Measurements from ENCODE around the gene NVL. TPM values are rescaled to one million over a fixed set of nuclear protein-coding genes. Genes with fewer than 3 reads are reported as not detected.

NVL gene
- total and polyA plus RNA-seq, 2 of the 4 experiments (the other 2 are of a cell fraction) = 16.5 to 18.4 TPM

- no peak overlapping the region for H2BK120ac ChIP-seq (ENCODE audit: low read depth, low read length)
- ATAC-seq (ENCODE audit: low read depth) (no peak), DNase-seq (no peak)
- dilution Hi-C loops (cut with HindIII; ENCODE audit: low sequenced_read_pairs, unreplicated experiment) (no loop called here), in situ Hi-C loops (cut with MboI; ENCODE audit: low sequenced_read_pairs) (no loop called here), intact Hi-C loops (cut with micrococcal nuclease) (no loop called here)
- H3K4ac ChIP-seq (ENCODE audit: low read depth, low read length) = no peak overlapping the region
- H3K4me3 ChIP-seq (ENCODE audit: insufficient read depth, low read depth, low read length) = no peak overlapping the region
- H3K27ac ChIP-seq (ENCODE audit: insufficient read depth, low read length) = no peak overlapping the region
- H3K27me3 ChIP-seq (ENCODE audit: control insufficient read depth, insufficient read depth, low read length) = no peaks in the 10 kb centered on the region
- no peak overlapping the region for H3K23ac ChIP-seq (ENCODE audit: low read depth, low read length)
- H3K36me3 ChIP-seq (ENCODE audit: control insufficient read depth, insufficient read depth, low read length) = no peaks in the 10 kb centered on the region
- TF ChIP-seq CTCF (conservative IDR thresholded peaks at IDR 0.05; ENCODE audit: low read depth, low read length) (no peak), BHLHE40 (IDR thresholded peaks at IDR 0.05; ENCODE audit: low read depth, low read length) (no peak), CEBPB (IDR thresholded peaks at IDR 0.05; ENCODE audit: low read depth, low read length) (no peak), NFE2L2 (IDR thresholded peaks at IDR 0.05; ENCODE audit: low read depth, low read length) (no peak), ELK1 (IDR thresholded peaks at IDR 0.05; ENCODE audit: borderline replicate concordance, low read depth, low read length) (no peak), MAFK (IDR thresholded peaks at IDR 0.05; ENCODE audit: low read depth, low read length) (no peak)
- no peak overlapping the region for H2AFZ ChIP-seq (replicated peaks; ENCODE audit: low read length, poor library complexity)
- CTCF ChIA-PET = interaction anchor here (0.7 to 0.8 kb wide), 2 partner anchors 9 to 1329 kb away, joined by 3 to 4 read pairs; no protein-coding TSS in a partner anchor
- no peak overlapping the region for H2BK5ac ChIP-seq (ENCODE audit: low read depth, low read length, poor library complexity, severe bottlenecking)
- no peak overlapping the region for H4K8ac ChIP-seq (ENCODE audit: low read depth in 2 of 2, low read length in 2 of 2)
- 80% methylated on average over 1 of the region's 9 CpGs; no CpG with 5 or more reads in 1 of the 2 experiments for WGBS, 2 experiments (ENCODE audit: extremely low coverage in 2 of 2, insufficient read length in 1 of 2)
- no peak overlapping the region for H3K9ac ChIP-seq (ENCODE audit: low read depth, low read length)
- H2BK20ac ChIP-seq (ENCODE audit: low read depth, low read length) = no peak overlapping the region
- H3K18ac ChIP-seq (ENCODE audit: low read depth, low read length) = no peak overlapping the region
- no peak overlapping the region for H3K14ac ChIP-seq (replicated peaks; ENCODE audit: low read depth, low read length)
- H3K9me3 ChIP-seq (ENCODE audit: control insufficient read depth, insufficient read depth, low read length) = no peaks in the 10 kb centered on the region
- no peak overlapping the region for H3K56ac ChIP-seq (ENCODE audit: extremely low read depth, insufficient read depth, low read length)
- no peaks in the 10 kb centered on the region for H3K4me1 ChIP-seq (ENCODE audit: control insufficient read depth, insufficient read depth, low read length)
- BruUV-seq (replicated peaks) = no TSS peak
- H2AK5ac ChIP-seq (ENCODE audit: low read depth, low read length) = no peak overlapping the region
- POLR2A ChIA-PET (ENCODE audit: unreplicated experiment) = interaction anchor here (0.6 kb wide), 1 partner anchor 8 kb away, joined by 3 read pairs; no protein-coding TSS in a partner anchor
- H4K20me1 ChIP-seq (ENCODE audit: insufficient read depth, low read length) = no peaks in the 10 kb centered on the region
- H3K9me1 ChIP-seq (ENCODE audit: insufficient read depth, low read length) = no peaks in the 10 kb centered on the region
- no peak overlapping the region for H4K5ac ChIP-seq (ENCODE audit: low read depth, low read length)
- 0 out of 4 replicates have a peak, but pooled peaks cover 0 to 3% of the 10 kb centered on the region in 2 experiments for H3K79me1 ChIP-seq (ENCODE audit: low read depth in 1 of 2, low read length in 2 of 2)
- H4K91ac ChIP-seq (ENCODE audit: insufficient read depth, low read depth, low read length) = no peak overlapping the region
- no peak overlapping the region for H2AK9ac ChIP-seq (replicated peaks; ENCODE audit: low read depth, low read length, poor library complexity)
- H2BK15ac ChIP-seq (ENCODE audit: low read depth, low read length) = no peak overlapping the region
- H3K4me2 ChIP-seq (ENCODE audit: low read depth, low read length) = no peak overlapping the region
Measured at GRCh38 chr1:224177356-224177999, 152.5 kb downstream of the NVL start.

Measured in IMR-90 (cell line).